ENCODE data around the gene ZNF274.

- no peak; the same call in 1 of the 2 replicates for TF ChIP-seq ELF4 (CRISPR knock-in tag; IDR thresholded peaks at IDR 0.05)
- TF ChIP-seq CTCF (IDR thresholded peaks at IDR 0.05 in 2 of 3, conservative IDR thresholded peaks at IDR 0.05 in 1 of 3; ENCODE audit: insufficient read depth in 2 of 3, low read depth in 1 of 3, low read length in 3 of 3): peak; percentile 84 to 89 (median 85)
- no peak for TF ChIP-seq ZNF282 (CRISPR knock-in tag; IDR thresholded peaks at IDR 0.05)
- TF ChIP-seq ZKSCAN1 (IDR thresholded peaks at IDR 0.05; ENCODE audit: low read depth, low read length): 0 out of 2 replicates have a peak, but pooled peaks have one; percentile 4
- TF ChIP-seq ZBTB33 (CRISPR knock-in tag; IDR thresholded peaks at IDR 0.05): peak; percentile 86
These were observed 27.9 kb upstream of the ZNF274 start for GRCh38 chr19:58154679-58155648.
